BJ (cell line): ENCODE results near the gene TRAK2. TPM values are rescaled to one million over a fixed set of nuclear protein-coding genes. Genes with fewer than 3 reads are reported as not detected.
A peak's percentile ranks its signal among the peaks of the same experiment; 100 is the strongest.

Experiments
- CTCF ChIA-PET: fragments of 350-600 bp; formaldehyde crosslinking; extraction: SDS; loops from one replicate; lab custom pipeline; 2021; ENCODE audit warnings: antibody characterized with exemption, inconsistent platforms; lab: Yijun Ruan, JAX
- POLR2A ChIA-PET: fragments of 300-600 bp; sonication (Branson Sonifier 250); formaldehyde crosslinking; extraction: SDS; loops from one replicate; lab custom pipeline; 2021; ENCODE audit warnings: antibody characterized with exemption; lab: Charles Lee
- DNase-seq: peaks from one replicate; pipeline ENCODE4 v3.0.0-alpha.2; 2011; ENCODE audit warnings: low read depth
- H3K27me3 ChIP-seq: 2 replicates; pipeline ENCODE4 v1.6.0; 2011; ENCODE audit warnings: low read length; ENCODE audit not compliant: control insufficient read depth, insufficient read depth
- H3K36me3 ChIP-seq: 2 replicates; pipeline ENCODE4 v1.5.1; 2011; ENCODE audit warnings: low read length; ENCODE audit not compliant: control insufficient read depth, insufficient read depth
- H3K4me3 ChIP-seq: 2 replicates; pipeline ENCODE4 v1.5.1; 2011; ENCODE audit warnings: low read depth, mild to moderate bottlenecking, control low read depth, low read length
- polyA plus RNA-seq: library from polyadenylated mRNA; depleted of rRNA; stranded (reverse); fragments of >200 nt; gene quantifications from 2 replicates; pipeline ENCODE4 v1.2.3, GENCODE V29; 2011
- TF ChIP-seq, protein P1 (sequence below): IDR thresholded peaks from 2 replicates; pipeline ENCODE4 v1.5.1; 2011; ENCODE audit warnings: low read depth, mild to moderate bottlenecking, control low read depth, inconsistent platforms, low read length, moderate library complexity; ENCODE audit not compliant: insufficient read depth

Gene TRAK2
- polyA plus RNA-seq, 1 experiment: 25.3 TPM

DNA sequence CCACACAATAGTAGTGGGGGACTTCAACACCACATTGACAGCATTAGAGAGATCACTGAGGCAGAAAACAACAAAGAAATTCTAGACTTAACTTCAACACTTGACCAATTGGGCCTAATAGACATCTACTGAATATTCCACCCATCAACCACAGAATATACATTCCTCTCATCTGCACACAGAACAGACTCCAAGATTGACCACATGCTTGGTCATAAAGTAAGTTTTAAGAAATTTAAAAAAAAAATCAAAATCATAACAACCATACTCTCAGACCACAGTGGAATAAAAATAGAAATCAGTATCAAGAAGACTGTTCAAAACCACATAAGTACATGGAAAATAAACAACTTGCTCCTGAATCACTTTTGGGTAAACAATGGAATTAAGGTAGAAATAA, 85.1 kb downstream of the TRAK2 start:
- TF ChIP-seq, protein P1, sequence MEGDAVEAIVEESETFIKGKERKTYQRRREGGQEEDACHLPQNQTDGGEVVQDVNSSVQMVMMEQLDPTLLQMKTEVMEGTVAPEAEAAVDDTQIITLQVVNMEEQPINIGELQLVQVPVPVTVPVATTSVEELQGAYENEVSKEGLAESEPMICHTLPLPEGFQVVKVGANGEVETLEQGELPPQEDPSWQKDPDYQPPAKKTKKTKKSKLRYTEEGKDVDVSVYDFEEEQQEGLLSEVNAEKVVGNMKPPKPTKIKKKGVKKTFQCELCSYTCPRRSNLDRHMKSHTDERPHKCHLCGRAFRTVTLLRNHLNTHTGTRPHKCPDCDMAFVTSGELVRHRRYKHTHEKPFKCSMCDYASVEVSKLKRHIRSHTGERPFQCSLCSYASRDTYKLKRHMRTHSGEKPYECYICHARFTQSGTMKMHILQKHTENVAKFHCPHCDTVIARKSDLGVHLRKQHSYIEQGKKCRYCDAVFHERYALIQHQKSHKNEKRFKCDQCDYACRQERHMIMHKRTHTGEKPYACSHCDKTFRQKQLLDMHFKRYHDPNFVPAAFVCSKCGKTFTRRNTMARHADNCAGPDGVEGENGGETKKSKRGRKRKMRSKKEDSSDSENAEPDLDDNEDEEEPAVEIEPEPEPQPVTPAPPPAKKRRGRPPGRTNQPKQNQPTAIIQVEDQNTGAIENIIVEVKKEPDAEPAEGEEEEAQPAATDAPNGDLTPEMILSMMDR: no peak
- ChIA-PET POLR2A (no interaction called here), CTCF (interaction anchor here (1.7 kb wide), 1 partner anchor 131 kb away, joined by 5 read pairs; no protein-coding TSS in a partner anchor)
- no peaks in the 10 kb centered on the region for H3K27me3 ChIP-seq
- DNase-seq: no peak
- peaks cover 7% of the 10 kb centered on the region for H3K36me3 ChIP-seq
- H3K4me3 ChIP-seq: no peak overlapping the region

DNA sequence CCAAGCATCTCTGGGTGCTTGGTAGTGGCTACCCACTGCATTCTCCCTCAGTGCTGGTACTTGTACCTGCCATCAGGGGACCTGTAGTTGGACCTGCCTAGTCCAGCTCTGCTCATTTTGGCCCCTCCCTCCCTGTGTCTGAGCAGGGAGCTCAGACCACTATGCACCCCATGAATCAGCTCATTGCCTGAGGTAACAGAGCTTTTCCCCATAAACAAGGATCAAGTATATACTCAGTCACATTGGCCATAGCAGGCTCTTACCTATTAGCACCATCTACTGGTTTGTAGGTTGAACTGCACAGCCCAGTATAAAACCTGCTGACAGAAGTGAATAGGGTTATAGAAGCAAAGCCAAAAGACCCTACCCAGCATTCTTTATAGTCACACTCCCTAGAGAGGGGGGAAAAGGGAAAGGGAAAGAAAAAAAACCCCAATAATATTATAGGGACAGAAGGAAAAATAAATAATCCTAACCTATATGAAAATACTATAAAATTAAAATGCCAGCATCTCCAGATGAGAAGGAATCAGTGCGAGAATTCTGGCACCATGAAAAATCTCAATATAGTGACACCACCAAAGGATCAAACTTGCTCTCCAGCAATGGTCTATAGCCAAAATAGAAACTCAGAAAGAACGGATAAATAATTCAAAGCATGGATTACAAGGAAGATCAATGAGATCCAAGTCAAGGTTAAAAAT, 87.2 kb downstream of the TRAK2 start:
- H3K4me3 ChIP-seq: no peak overlapping the region
- POLR2A ChIA-PET: no interaction called here

DNA sequence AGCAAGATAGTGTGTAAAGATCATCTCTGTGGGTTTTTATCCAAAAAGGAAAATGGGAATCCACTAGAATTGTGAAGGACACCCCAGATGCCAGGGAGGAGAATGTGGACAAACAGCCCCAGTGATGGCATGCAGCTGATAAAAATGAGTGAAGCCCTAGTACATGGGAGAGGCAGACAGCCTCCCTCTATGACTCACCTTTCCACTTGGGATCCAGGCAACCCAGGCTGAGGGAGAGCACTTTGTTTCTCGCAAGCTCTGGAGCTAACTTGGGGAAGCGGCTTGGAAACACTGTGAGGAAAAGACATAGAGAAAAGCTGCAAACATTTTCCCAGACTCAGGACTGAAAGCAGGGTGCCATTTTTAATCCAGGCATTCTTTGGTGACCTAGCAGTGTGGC, 88.9 kb downstream of the TRAK2 start:
- ChIA-PET POLR2A (no interaction called here), CTCF (interaction anchor here (0.8 to 1.4 kb wide), 2 partner anchors 129 to 130 kb away, joined by 3 read pairs; no protein-coding TSS in a partner anchor)
- Histone ChIP-seq H3K36me3 (peaks cover 13% of the 10 kb centered on the region), H3K4me3 (no peak overlapping the region), H3K27me3 (no peaks in the 10 kb centered on the region)
- no peak for DNase-seq
- TF ChIP-seq, protein P1: no peak

More for the DNA sequence above, 87.2 kb downstream of the TRAK2 start:
- no peak for DNase-seq
- CTCF ChIA-PET: interaction anchor here (0.9 to 2.5 kb wide), 7 partner anchors 13 to 134 kb away, joined by 3 to 15 read pairs (median 5); no protein-coding TSS in a partner anchor
- Histone ChIP-seq H3K27me3 (no peaks in the 10 kb centered on the region), H3K36me3 (peaks cover 9% of the 10 kb centered on the region)
- TF ChIP-seq, protein P1: peak; percentile 78

DNA sequence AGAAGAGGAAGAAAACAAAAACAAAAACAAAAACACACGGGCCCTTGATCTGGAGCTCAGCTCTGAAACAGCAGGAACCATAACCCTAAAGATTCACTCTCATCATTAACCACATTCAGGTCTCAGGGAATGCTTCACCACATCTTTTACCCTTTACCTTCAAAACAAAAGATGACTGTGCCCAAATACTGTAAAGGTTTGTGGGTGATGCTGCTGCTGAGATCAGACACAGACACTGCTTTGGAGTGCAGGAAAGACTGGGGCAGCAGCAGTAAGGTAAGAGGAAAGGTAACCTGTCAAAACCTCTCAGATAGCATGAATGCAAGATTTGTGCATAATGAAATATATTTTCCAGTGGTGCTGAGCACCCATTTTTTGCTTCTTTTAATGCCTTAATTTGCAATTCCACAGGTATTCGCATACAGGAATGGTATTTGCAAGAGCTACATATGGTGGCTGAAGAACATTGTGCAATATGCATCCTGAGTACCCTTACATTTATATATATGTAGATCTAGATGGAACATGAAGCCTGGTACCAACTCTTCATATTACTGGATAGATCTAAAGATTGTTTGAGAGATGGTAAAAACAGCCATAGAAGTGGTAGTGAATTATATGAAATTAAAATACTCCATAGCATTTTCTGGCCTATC, 90.1 kb downstream of the TRAK2 start:
- POLR2A ChIA-PET: no interaction called here
- H3K4me3 ChIP-seq: no peak overlapping the region

DNA sequence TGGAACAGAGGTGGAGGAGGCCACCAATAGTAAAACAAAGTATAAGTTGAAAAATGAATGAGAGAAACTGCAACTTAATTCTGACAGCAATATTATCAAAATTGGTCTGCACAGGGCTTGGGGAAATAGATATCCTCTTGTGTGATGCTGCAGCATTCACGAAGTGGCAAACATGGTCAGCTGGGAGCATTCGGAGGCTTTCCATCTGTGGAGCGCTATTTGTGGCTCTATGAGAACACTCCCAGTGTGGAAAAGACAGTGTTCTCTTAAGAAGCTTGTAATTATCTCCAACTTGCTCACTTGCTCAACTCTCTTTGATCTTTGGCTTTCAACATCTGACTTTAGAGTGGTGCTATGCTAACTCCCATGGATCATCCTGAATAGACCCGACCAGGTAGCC, 91.0 kb downstream of the TRAK2 start:
- ChIA-PET CTCF (no interaction called here), POLR2A (no interaction called here)
- TF ChIP-seq, protein P1: no peak
- no peak overlapping the region for H3K4me3 ChIP-seq
- DNase-seq: no peak
- peaks cover 13% of the 10 kb centered on the region for H3K36me3 ChIP-seq
- H3K27me3 ChIP-seq: no peaks in the 10 kb centered on the region

More for the DNA sequence above, 90.1 kb downstream of the TRAK2 start:
- TF ChIP-seq, protein P1: no peak
- Histone ChIP-seq H3K27me3 (no peaks in the 10 kb centered on the region), H3K36me3 (peaks cover 13% of the 10 kb centered on the region)
- no peak for DNase-seq
- CTCF ChIA-PET: no interaction called here
